Esophagus squamous epithelium (tissue), 5 donors: Measurements from ENCODE around the gene TSPAN9. TPM values are rescaled to one million over a fixed set of nuclear protein-coding genes. Genes with fewer than 3 reads are reported as not detected.
A peak's percentile ranks its signal among the peaks of the same experiment; 100 is the strongest.

Experiments used
- DNase-seq: peaks from one replicate; lab custom pipeline; 2025; lab: John Stamatoyannopoulos, UW
- H3K27ac ChIP-seq, 4 donors: fragments of 200-600 bp; sonication (generic); one replicate each; pipeline ENCODE4 v1.5.1; 2016 to 2019; ENCODE audit warnings: mild to moderate bottlenecking in 1 of 4
- H3K27me3 ChIP-seq, 4 donors: fragments of 200-600 bp; sonication (generic); 1 replicate in 3 of 4; 2 replicates in 1 of 4; pipeline versions ENCODE4 v1.5.1 to v1.6.0; 2017 to 2021; ENCODE audit warnings: antibody characterized with exemption in 1 of 4
- H3K36me3 ChIP-seq, 3 donors: fragments of 200-600 bp; sonication (generic); one replicate each; pipeline ENCODE4 v1.5.1; 2016 to 2019
- H3K4me1 ChIP-seq, 3 donors: fragments of 200-600 bp; sonication (generic); one replicate each; pipeline ENCODE4 v1.5.1; 2017 to 2019
- H3K4me3 ChIP-seq, 4 donors: fragments of 200-600 bp; sonication (generic); 1 replicate in 3 of 4; 2 replicates in 1 of 4; pipeline ENCODE4 v1.5.1; 2016 to 2019; ENCODE audit warnings: mild to moderate bottlenecking in 2 of 4, moderate library complexity in 1 of 4
- H3K9me3 ChIP-seq, 3 donors: fragments of 200-600 bp; sonication (generic); one replicate each; pipeline ENCODE4 v1.5.1; 2016 to 2019
- CTCF ChIP-seq, 6 experiments: fragments of 450-650 bp in 4 of 6; fragments of 200-600 bp in 2 of 6; sonication (generic) in 2 of 6; IDR thresholded peaks; one replicate each; pipeline ENCODE4 v1.5.1; 2016 to 2019; ENCODE audit warnings: antibody characterized with exemption in 6 of 6, mild to moderate bottlenecking in 4 of 6, moderate library complexity in 4 of 6
- POLR2A ChIP-seq, 4 donors: fragments of 450-650 bp; IDR thresholded peaks; one replicate each; pipeline ENCODE4 v1.6.1; 2017; ENCODE audit warnings: antibody characterized with exemption in 4 of 4, mild to moderate bottlenecking in 4 of 4, moderate library complexity in 3 of 4
- WGBS, 2 donors: methylation state at CpG; one replicate each; pipeline ENCODE4 v1.1.5; 2018; 5-methylcytosine and 5-hydroxymethylcytosine counted together
- intact Hi-C: fragments of 100-400 bp; cut with DNase I; formaldehyde crosslinking; loops from one replicate; pipeline ENCODE4 v1.15.0; 2022
- total RNA-seq, 4 donors: library from RNA; depleted of rRNA; stranded (reverse); fragments of >200 nt; gene quantifications; one replicate each; pipeline ENCODE4 v1.1.0, GENCODE V29; 2016
- donor health status: DM: yes; HTN: yes; CAD: no.

TSPAN9 gene
- total RNA-seq, 4 donors from 2014 or later = 10.6 to 23.7 (median 17.6) TPM

GRCh38 chr12:3207858-3208257 is 130.7 kb downstream of the TSPAN9 start:
- no peak overlapping the region for H3K4me3 ChIP-seq
- no peaks in the 10 kb centered on the region for H3K9me3 ChIP-seq
- H3K27me3 ChIP-seq = no peaks in the 10 kb centered on the region
- intact Hi-C loops = no loop called here
- peaks cover 14 to 37% (median 27%) of the 10 kb centered on the region in 3 donors for H3K4me1 ChIP-seq
- no peak for DNase-seq
- 73 to 84% methylated on average over 3 to 7 of the region's 13 CpGs for WGBS, 2 donors
- TF ChIP-seq CTCF (IDR thresholded peaks at IDR 0.05) (peak in 1 of 6 experiments; percentile 30), POLR2A (IDR thresholded peaks at IDR 0.05) (no peak)
- H3K36me3 ChIP-seq = peaks cover 0 to 10% (median 0%) of the 10 kb centered on the region in 3 donors
- no peak overlapping the region for H3K27ac ChIP-seq

- Histone ChIP-seq H3K27me3 (no peaks in the 10 kb centered on the region), H3K36me3 (peaks cover 0 to 4% (median 0%) of the 10 kb centered on the region in 3 donors), H3K4me1 (peaks cover 14 to 41% (median 17%) of the 10 kb centered on the region in 3 donors), H3K4me3 (no peak overlapping the region), H3K9me3 (no peaks in the 10 kb centered on the region), H3K27ac (no peak overlapping the region)
- TF ChIP-seq POLR2A (IDR thresholded peaks at IDR 0.05) (no peak), CTCF (IDR thresholded peaks at IDR 0.05) (no peak)
- intact Hi-C loops = no loop called here
- 75 to 86% methylated on average over 4 of the region's 9 CpGs for WGBS, 2 donors
- DNase-seq = no peak
These were observed 136.0 kb downstream of the TSPAN9 start for GRCh38 chr12:3213188-3213587.

GRCh38 chr12:3213768-3214167 is 136.6 kb downstream of the TSPAN9 start:
- no peaks in the 10 kb centered on the region for H3K27me3 ChIP-seq
- TF ChIP-seq POLR2A (IDR thresholded peaks at IDR 0.05) (no peak), CTCF (IDR thresholded peaks at IDR 0.05) (no peak)
- 84 to 88% methylated on average over 3 to 4 of the region's 5 CpGs for WGBS, 2 donors

GRCh38 chr12:3214526-3215365 is 137.6 kb downstream of the TSPAN9 start:
- 52 to 70% methylated on average over 16 to 17 of the region's 20 CpGs for WGBS, 2 donors
- no peak for DNase-seq
- H3K27ac ChIP-seq = no peak overlapping the region

More at GRCh38 chr12:3213768-3214167, 136.6 kb downstream of the TSPAN9 start:
- no peak overlapping the region for H3K4me3 ChIP-seq
- H3K27ac ChIP-seq = no peak overlapping the region
- DNase-seq = no peak
- peaks cover 0 to 4% (median 0%) of the 10 kb centered on the region in 3 donors for H3K36me3 ChIP-seq
- H3K4me1 ChIP-seq = peaks cover 20 to 46% (median 23%) of the 10 kb centered on the region in 3 donors
- intact Hi-C loops = no loop called here
- no peaks in the 10 kb centered on the region for H3K9me3 ChIP-seq

More at GRCh38 chr12:3214526-3215365, 137.6 kb downstream of the TSPAN9 start:
- Histone ChIP-seq H3K36me3 (peaks cover 0 to 4% (median 0%) of the 10 kb centered on the region in 3 donors), H3K4me3 (no peak overlapping the region), H3K27me3 (no peaks in the 10 kb centered on the region), H3K4me1 (peaks cover 25 to 56% (median 29%) of the 10 kb centered on the region in 3 donors), H3K9me3 (no peaks in the 10 kb centered on the region)
- intact Hi-C loops = no loop called here
- TF ChIP-seq POLR2A (IDR thresholded peaks at IDR 0.05) (no peak), CTCF (IDR thresholded peaks at IDR 0.05) (peak in 1 of 6 experiments; percentile 4)
